NCI-H345 treated with DMSO at 0.1 percent for 48 hours (cell line): ENCODE results near the gene CCDC102A.

Experiments
- DNase-seq: peaks from one replicate; lab custom pipeline; 2025; ENCODE audit not compliant: unreplicated experiment; lab: John Stamatoyannopoulos, UW

CCDC102A gene

GRCh38 chr16:57537581-57538234 lies 1.3 kb upstream of the CCDC102A start:
- DNase-seq: no peak

- no peak for DNase-seq
These were observed 779 bp upstream of the CCDC102A start for GRCh38 chr16:57537194-57537505.

- DNase-seq: no peak
These were observed 578 bp downstream of the CCDC102A start for GRCh38 chr16:57535680-57536305.

- DNase-seq: no peak
These were observed 1.3 kb downstream of the CCDC102A start for GRCh38 chr16:57534881-57535658.

- DNase-seq: no peak
These were observed 2.0 kb downstream of the CCDC102A start for GRCh38 chr16:57534337-57534880.

- no peak for DNase-seq
These were observed 2.7 kb downstream of the CCDC102A start for GRCh38 chr16:57533431-57534336.

GRCh38 chr16:57532266-57532625 lies 4.1 kb downstream of the CCDC102A start:
- DNase-seq: no peak

GRCh38 chr16:57531635-57532265 lies 4.6 kb downstream of the CCDC102A start:
- no peak for DNase-seq

GRCh38 chr16:57531253-57531575 lies 5.2 kb downstream of the CCDC102A start:
- DNase-seq: no peak

- no peak for DNase-seq
These were observed 5.7 kb downstream of the CCDC102A start for GRCh38 chr16:57530522-57531252.

GRCh38 chr16:57530104-57530521 lies 6.3 kb downstream of the CCDC102A start:
- DNase-seq: no peak

GRCh38 chr16:57529391-57530103 lies 6.8 kb downstream of the CCDC102A start:
- no peak for DNase-seq

GRCh38 chr16:57528499-57529390 lies 7.6 kb downstream of the CCDC102A start:
- no peak for DNase-seq

- no peak for DNase-seq
These were observed 8.6 kb downstream of the CCDC102A start for GRCh38 chr16:57527610-57528360.

- no peak for DNase-seq
These were observed 9.3 kb downstream of the CCDC102A start for GRCh38 chr16:57527027-57527426.

- DNase-seq: no peak
These were observed 9.9 kb downstream of the CCDC102A start for GRCh38 chr16:57526498-57526897.

- DNase-seq: no peak
These were observed 10.6 kb downstream of the CCDC102A start for GRCh38 chr16:57525761-57526160.

GRCh38 chr16:57522960-57523359 lies 13.4 kb downstream of the CCDC102A start:
- DNase-seq: no peak
